ENCODE results near the gene OPCML. TPM values are rescaled to one million over a fixed set of nuclear protein-coding genes. Genes with fewer than 3 reads are reported as not detected.

OPCML gene
- total and polyA plus RNA-seq, 2 donors (not counting 1 experiment from before 2014, with no cell fraction given): not detected

DNA sequence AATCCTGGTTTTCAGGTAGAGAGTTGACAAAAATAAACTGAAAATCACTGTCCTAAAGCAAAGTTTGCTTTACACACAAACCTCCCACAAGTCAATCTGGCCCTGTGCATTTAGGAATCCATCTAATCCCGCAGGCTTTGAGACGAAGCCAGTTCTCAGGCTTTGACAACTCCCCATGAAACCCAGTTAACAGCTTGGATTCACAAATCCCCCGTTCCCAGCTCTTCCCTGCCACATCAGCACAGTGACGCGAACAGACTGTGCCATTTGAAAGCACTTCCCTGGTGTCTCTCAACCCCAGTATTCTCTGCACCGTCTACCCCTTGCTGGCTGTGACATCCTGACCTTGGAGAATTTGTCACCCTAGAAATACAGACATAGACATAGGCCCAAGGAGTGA lies 117.8 kb downstream of the OPCML start:
- ChIA-PET CTCF (no interaction called here), POLR2A (no interaction called here)
- H3K36me3 ChIP-seq (replicated peaks in 1 of 2; ENCODE audit: control extremely low read depth in 1 of 2, control insufficient read depth in 1 of 2, extremely low read depth in 1 of 2, insufficient read depth in 2 of 2, low read length in 1 of 2): no peaks in the 10 kb centered on the region
- no peak overlapping the region for H2AFZ ChIP-seq (ENCODE audit: insufficient read depth, low read depth, low read length, poor library complexity, severe bottlenecking)
- Mint-ChIP-seq H3K4me3 (no peak overlapping the region), H3K9me3 (ENCODE audit: insufficient read depth) (peaks cover 5% of the 10 kb centered on the region), H3K4me1 (no peaks in the 10 kb centered on the region), H3K27me3 (no peaks in the 10 kb centered on the region), H3K27ac (no peak overlapping the region)
- H3K27ac ChIP-seq (ENCODE audit: low read length in 2 of 2): no peak overlapping the region
- H3K4me2 ChIP-seq (replicated peaks; ENCODE audit: low read depth, low read length, poor library complexity, severe bottlenecking): no peak overlapping the region
- intact Hi-C loops (cut with micrococcal nuclease): no loop called here
- H3K9me3 ChIP-seq (ENCODE audit: control extremely low read depth in 1 of 3, control insufficient read depth in 2 of 3, insufficient read depth in 1 of 3, low read length in 2 of 3): peaks cover 0 to 2% (median 0%) of the 10 kb centered on the region in 3 donors
- H4K20me1 ChIP-seq (ENCODE audit: control insufficient read depth, insufficient read depth, low read length, poor library complexity, severe bottlenecking): no peaks in the 10 kb centered on the region
- no peak for TF ChIP-seq EZH2 (IDR thresholded peaks at IDR 0.05; ENCODE audit: borderline replicate concordance, insufficient read depth, low read depth, low read length, poor library complexity, severe bottlenecking)
- TF ChIP-seq, protein P1, sequence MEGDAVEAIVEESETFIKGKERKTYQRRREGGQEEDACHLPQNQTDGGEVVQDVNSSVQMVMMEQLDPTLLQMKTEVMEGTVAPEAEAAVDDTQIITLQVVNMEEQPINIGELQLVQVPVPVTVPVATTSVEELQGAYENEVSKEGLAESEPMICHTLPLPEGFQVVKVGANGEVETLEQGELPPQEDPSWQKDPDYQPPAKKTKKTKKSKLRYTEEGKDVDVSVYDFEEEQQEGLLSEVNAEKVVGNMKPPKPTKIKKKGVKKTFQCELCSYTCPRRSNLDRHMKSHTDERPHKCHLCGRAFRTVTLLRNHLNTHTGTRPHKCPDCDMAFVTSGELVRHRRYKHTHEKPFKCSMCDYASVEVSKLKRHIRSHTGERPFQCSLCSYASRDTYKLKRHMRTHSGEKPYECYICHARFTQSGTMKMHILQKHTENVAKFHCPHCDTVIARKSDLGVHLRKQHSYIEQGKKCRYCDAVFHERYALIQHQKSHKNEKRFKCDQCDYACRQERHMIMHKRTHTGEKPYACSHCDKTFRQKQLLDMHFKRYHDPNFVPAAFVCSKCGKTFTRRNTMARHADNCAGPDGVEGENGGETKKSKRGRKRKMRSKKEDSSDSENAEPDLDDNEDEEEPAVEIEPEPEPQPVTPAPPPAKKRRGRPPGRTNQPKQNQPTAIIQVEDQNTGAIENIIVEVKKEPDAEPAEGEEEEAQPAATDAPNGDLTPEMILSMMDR (IDR thresholded peaks at IDR 0.05): no peak
- no peak overlapping the region for H3K4me3 ChIP-seq (ENCODE audit: control extremely low read depth in 1 of 5, extremely low read depth in 1 of 5, insufficient read depth in 1 of 5, low read depth in 2 of 5, low read length in 4 of 5)
- DNase-seq (no peak), ATAC-seq (ENCODE audit: low read depth) (no peak)
- no peaks in the 10 kb centered on the region for H3K4me1 ChIP-seq (ENCODE audit: control insufficient read depth in 2 of 2, insufficient read depth in 2 of 2, low read length in 2 of 2)
- no peaks in the 10 kb centered on the region for H3K27me3 ChIP-seq (replicated peaks in 1 of 4; ENCODE audit: control extremely low read depth in 1 of 4, control insufficient read depth in 3 of 4, insufficient read depth in 4 of 4, low read length in 3 of 4)
- no peaks in the 10 kb centered on the region for H3K79me2 ChIP-seq (ENCODE audit: control insufficient read depth, insufficient read depth, low read length)
- 74% methylated on average over 5 of the region's 6 CpGs for WGBS (ENCODE audit: insufficient coverage)
- no peak overlapping the region for H3K9ac ChIP-seq (ENCODE audit: low read length)

DNA sequence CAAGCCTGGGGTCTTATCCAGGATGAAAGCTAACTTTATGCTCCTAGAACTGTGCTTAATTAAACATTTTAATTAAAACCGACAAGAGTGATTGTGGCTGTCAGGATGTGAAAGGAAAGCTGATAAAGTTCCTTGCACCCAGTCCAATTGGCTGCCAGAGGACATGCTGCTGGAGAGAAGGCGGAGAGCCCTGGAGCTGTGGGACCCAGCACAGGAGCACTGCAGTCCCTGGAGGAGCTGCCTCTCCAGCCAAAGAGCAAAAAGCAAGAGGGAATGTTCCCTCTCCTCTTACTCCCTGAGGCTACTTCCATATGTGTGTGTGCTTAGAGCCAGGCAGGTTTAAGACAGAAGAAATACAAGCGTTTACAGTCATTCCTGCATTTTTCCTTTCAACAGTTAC lies 118.6 kb downstream of the OPCML start:
- no peak overlapping the region for H3K27ac Mint-ChIP-seq
- no peaks in the 10 kb centered on the region for H3K79me2 ChIP-seq (ENCODE audit: control insufficient read depth, insufficient read depth, low read length)
- WGBS (ENCODE audit: insufficient coverage): 83% methylated on average over 1 of the region's 3 CpGs
- intact Hi-C loops (cut with micrococcal nuclease): no loop called here
- ATAC-seq (ENCODE audit: low read depth) (no peak), DNase-seq (no peak)
- no peak overlapping the region for H3K4me3 ChIP-seq (ENCODE audit: control extremely low read depth in 1 of 5, extremely low read depth in 1 of 5, insufficient read depth in 1 of 5, low read depth in 2 of 5, low read length in 4 of 5)
- no peaks in the 10 kb centered on the region for H3K4me1 ChIP-seq (ENCODE audit: control insufficient read depth in 2 of 2, insufficient read depth in 2 of 2, low read length in 2 of 2)
- H3K4me3 Mint-ChIP-seq: no peak overlapping the region
- H3K27me3 Mint-ChIP-seq: no peaks in the 10 kb centered on the region
- peaks cover 0 to under 1% (median 0%) of the 10 kb centered on the region in 3 donors for H3K9me3 ChIP-seq (ENCODE audit: control extremely low read depth in 1 of 3, control insufficient read depth in 2 of 3, insufficient read depth in 1 of 3, low read length in 2 of 3)
- H4K20me1 ChIP-seq (ENCODE audit: control insufficient read depth, insufficient read depth, low read length, poor library complexity, severe bottlenecking): no peaks in the 10 kb centered on the region
- H3K27me3 ChIP-seq (replicated peaks in 1 of 4; ENCODE audit: control extremely low read depth in 1 of 4, control insufficient read depth in 3 of 4, insufficient read depth in 4 of 4, low read length in 3 of 4): no peaks in the 10 kb centered on the region
- H3K9me3 Mint-ChIP-seq (ENCODE audit: insufficient read depth): peaks cover under 1% of the 10 kb centered on the region
- H2AFZ ChIP-seq (ENCODE audit: insufficient read depth, low read depth, low read length, poor library complexity, severe bottlenecking): no peak overlapping the region
- no peaks in the 10 kb centered on the region for H3K36me3 ChIP-seq (replicated peaks in 1 of 2; ENCODE audit: control extremely low read depth in 1 of 2, control insufficient read depth in 1 of 2, extremely low read depth in 1 of 2, insufficient read depth in 2 of 2, low read length in 1 of 2)
- ChIA-PET POLR2A (no interaction called here), CTCF (no interaction called here)
- H3K4me1 Mint-ChIP-seq: no peaks in the 10 kb centered on the region
- no peak overlapping the region for H3K9ac ChIP-seq (ENCODE audit: low read length)
- no peak overlapping the region for H3K4me2 ChIP-seq (replicated peaks; ENCODE audit: low read depth, low read length, poor library complexity, severe bottlenecking)
- TF ChIP-seq, protein P1 (IDR thresholded peaks at IDR 0.05): no peak
- TF ChIP-seq EZH2 (IDR thresholded peaks at IDR 0.05; ENCODE audit: borderline replicate concordance, insufficient read depth, low read depth, low read length, poor library complexity, severe bottlenecking): no peak
- H3K27ac ChIP-seq (ENCODE audit: low read length in 2 of 2): no peak overlapping the region
